ENCODE data around the gene CNGB1.
"Not testable (repeated sequence)": the region's sequence is repeated elsewhere in the genome, so short reads cannot be mapped to it uniquely, and the experiment has no call there.

The CNGB1 gene

DNA sequence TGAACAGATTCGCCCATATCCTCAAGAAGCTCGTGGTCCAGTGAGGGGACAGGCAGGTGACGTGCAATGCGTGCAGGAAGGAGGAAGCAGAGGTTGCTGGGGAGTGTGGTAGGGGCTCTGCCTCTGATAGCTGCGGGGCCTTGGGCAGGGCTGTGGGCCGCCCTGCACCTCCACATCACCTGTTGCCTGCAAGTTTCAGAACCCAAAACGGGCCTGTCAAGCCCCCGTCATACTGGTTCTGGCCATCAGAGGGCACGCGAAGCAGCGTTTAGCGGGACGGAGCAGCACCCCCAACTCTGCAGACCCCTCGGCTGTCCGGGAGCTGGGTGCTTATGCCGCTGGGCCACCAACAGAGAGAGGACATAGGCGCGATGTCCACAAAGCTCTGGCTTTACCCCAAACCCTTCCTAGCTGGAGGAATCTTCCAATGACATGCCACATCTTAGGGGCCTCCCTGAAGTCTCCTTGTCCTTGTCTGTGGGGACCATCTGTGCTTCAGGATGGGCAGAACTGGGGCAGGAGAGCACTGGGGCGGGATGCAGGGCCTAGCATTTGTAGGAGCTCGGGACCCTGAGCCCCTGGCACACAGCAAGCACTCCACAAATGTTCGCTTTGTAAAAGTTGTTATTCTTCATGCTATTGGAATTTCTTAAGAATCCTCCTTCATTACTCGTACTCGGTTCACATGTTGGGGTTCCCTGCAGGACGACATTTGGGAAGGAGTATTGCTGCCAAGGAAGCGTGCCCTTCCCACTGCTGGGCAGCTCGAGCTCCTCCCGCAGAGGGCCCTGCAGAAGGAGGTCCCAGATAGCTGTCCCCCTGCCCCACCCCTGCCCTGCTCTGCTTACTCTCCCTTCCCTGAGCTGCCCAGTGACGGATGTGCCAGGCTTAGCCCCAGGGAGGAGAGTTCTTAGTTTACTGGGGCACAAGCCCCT, 64.3 kb downstream of the CNGB1 start:
- DNase-seq (ENCODE audit: low read depth in 2 of 2) = no peak

DNA sequence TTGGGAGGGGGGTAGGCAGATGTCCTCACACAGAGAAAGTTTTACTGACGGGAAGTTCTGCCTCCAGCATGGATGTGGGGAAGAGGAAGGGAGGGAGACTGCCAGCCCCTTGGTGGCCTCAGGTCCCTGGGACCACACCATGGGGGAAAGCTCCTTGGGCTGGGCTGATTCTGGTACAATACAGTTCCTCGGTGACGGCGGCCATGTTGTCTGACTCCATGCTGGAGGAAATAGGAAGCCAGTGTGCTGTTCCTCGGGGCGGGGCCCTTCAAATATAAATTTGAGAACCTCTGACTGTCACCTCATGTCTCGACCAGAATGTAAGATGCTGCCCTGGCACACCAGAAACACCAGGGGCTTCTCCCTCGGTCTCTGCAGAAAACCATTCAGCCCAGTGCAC, 66.8 kb downstream of the CNGB1 start:
- no peak for DNase-seq (ENCODE audit: low read depth in 2 of 2)

- no peak for DNase-seq (ENCODE audit: low read depth in 2 of 2)
These were observed 67.3 kb downstream of the CNGB1 start for GRCh38 chr16:57903656-57904055.

GRCh38 chr16:57901480-57902069, 69.4 kb downstream of the CNGB1 start:
- DNase-seq (ENCODE audit: low read depth in 2 of 2) = no peak

DNA sequence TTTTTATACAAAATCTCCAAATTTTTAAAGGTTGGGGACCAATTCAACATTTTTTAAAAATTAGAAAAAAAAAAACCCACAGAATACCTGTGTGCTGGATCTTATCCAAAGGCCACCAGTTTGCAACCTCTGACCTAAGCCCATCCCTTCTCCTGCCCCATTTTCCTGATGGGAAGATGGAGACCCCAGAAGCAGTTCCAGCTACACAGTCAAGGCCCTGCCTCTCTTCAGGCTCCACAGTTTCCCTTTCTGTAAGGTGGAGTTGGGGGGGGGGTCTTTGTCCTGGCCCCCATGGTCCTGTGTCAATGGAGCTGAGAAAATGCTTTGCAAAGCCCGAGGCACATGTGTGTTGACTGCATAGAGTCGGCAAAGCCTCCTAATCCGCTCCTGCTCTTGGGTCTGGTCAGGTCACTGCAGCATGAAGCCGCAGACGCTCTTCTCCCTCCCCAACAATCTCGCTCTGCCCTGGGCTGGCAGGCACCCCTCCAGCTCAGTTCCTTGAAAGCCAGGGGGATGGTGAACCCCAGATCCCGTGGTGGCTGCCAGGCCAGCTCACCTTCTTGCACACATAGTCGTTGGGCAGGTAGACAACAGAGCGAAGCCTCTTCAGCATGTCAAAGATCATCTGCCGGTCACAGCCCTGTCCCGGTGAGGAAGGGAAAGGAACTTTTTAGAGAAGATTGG, 70.0 kb downstream of the CNGB1 start:
- no peak for DNase-seq (ENCODE audit: low read depth in 2 of 2)

- peak; percentile 48 to 58 for DNase-seq (ENCODE audit: low read depth in 2 of 2)
These were observed 70.9 kb downstream of the CNGB1 start for GRCh38 chr16:57899771-57900661.

DNA sequence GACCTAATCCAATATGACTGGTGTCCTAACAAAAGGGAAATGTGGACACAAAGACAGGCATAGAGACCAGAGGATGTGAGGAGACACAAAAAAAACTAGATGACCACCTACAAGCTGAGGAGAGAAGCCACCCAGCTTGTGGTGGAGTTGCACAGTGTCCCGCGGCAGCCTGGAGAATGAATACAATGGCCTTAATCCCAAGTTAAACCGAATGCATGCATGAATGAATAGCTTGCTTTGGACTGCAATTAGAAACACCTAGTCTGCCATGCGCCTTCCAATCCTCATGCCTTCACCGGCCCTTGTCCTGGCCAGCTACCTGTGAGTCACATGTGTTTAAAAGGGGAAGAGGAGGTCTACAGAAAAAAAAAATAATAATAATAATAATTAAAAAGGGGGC, 72.0 kb downstream of the CNGB1 start:
- DNase-seq (ENCODE audit: low read depth in 2 of 2) = no peak

- no peak for DNase-seq (ENCODE audit: low read depth in 2 of 2)
These were observed 72.9 kb downstream of the CNGB1 start for GRCh38 chr16:57897996-57898395.

GRCh38 chr16:57897053-57897784, 73.7 kb downstream of the CNGB1 start:
- no peak for DNase-seq (ENCODE audit: low read depth in 2 of 2)

GRCh38 chr16:57895081-57895547, 75.8 kb downstream of the CNGB1 start:
- DNase-seq (ENCODE audit: low read depth in 2 of 2) = not testable (repeated sequence)

GRCh38 chr16:57894390-57895080, 76.4 kb downstream of the CNGB1 start:
- no peak for DNase-seq (ENCODE audit: low read depth in 2 of 2)

GRCh38 chr16:57893559-57894389, 77.2 kb downstream of the CNGB1 start:
- no peak for DNase-seq (ENCODE audit: low read depth in 2 of 2)

GRCh38 chr16:57893217-57893558, 77.7 kb downstream of the CNGB1 start:
- DNase-seq (ENCODE audit: low read depth in 2 of 2) = no peak

DNA sequence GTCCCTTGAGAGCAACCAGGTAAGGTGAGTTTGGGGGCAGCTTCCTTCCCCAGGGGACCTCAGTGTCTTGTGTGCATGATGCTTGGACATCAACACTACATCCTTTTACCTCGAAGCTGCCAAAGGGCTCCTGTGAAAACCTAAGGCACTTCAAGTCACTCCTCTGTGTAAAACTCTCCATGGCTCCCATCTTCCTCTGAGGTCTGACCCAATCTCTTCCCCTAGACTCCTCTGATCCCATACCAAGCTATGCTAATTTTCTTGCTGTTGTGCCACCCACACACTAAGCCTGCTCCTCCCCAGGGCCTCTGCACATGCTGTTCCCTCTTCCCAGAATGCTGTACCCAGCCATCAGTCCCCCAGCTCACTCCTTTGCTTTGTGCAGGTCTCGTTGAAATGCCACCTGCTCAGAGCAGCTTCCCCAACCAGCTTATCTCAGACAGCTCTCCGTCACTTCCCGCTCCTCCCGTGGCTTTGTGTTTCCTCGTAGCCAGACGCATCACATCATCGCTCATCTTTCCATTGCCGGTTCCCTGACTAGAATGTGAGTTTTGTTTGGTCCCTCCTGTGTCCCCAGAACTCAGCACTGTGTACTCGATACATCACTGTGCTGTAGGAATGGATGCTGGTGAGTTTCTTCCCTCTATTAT, 78.4 kb downstream of the CNGB1 start:
- DNase-seq (ENCODE audit: low read depth in 2 of 2) = no peak

- no peak for DNase-seq (ENCODE audit: low read depth in 2 of 2)
These were observed 78.9 kb downstream of the CNGB1 start for GRCh38 chr16:57892041-57892440.

DNA sequence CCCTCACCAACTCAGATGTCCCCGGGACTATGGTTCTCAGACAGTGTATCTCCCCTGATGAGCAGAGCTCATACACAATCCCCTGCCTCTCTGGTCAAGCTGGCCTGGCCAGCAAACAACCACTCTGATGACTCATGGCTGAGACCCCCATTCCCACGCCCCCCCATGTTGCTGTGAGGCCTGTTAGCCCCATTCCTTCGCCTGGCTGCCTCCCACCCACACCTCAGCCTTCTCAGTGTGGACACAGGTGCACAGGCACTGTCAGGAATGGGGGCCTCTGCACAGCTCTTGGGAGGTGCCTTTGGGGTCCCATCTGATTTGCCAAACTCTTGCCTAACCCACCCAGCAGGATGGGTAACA, 80.2 kb downstream of the CNGB1 start:
- DNase-seq (ENCODE audit: low read depth in 2 of 2) = no peak

- DNase-seq (ENCODE audit: low read depth in 2 of 2) = no peak
These were observed 80.8 kb downstream of the CNGB1 start for GRCh38 chr16:57889960-57890751.

- DNase-seq (ENCODE audit: low read depth in 2 of 2) = no peak
These were observed 81.4 kb downstream of the CNGB1 start for GRCh38 chr16:57889522-57889921.

Data from activated CD8-positive, alpha-beta memory T cell treated with anti-CD3 and anti-CD28 coated beads for 4 hours (primary cell).